Ishikawa (cell line): ENCODE results near the gene DPH2.

Experiments
- MAX ChIP-seq: IDR thresholded peaks from 2 replicates; pipeline ENCODE4 v1.6.1; 2012
- NFIC ChIP-seq: IDR thresholded peaks from 2 replicates; pipeline ENCODE4 v1.6.1; 2012
- RAD21 ChIP-seq: IDR thresholded peaks from 2 replicates; pipeline ENCODE4 v1.6.1; 2012; ENCODE audit warnings: low read depth
- YY1 ChIP-seq: IDR thresholded peaks from 2 replicates; pipeline ENCODE4 v1.6.1; 2012; ENCODE audit warnings: low read depth
- ZBTB7A ChIP-seq: IDR thresholded peaks from 2 replicates; pipeline ENCODE4 v1.6.1; 2012; ENCODE audit warnings: low read depth

GRCh38 chr1:43982241-43982640 is 12.4 kb downstream of the DPH2 start:
- TF ChIP-seq RAD21 (no peak), NFIC (no peak), ZBTB7A (no peak), MAX (no peak), YY1 (no peak)
